Spleen (tissue), 11 donors: ENCODE results near the gene ACSM6. TPM values are rescaled to one million over a fixed set of nuclear protein-coding genes. Genes with fewer than 3 reads are reported as not detected.
A peak's percentile ranks its signal among the peaks of the same experiment; 100 is the strongest.

Experiments used
- DNase-seq: peaks from one replicate; pipeline ENCODE4 v3.0.0-alpha.2; 2020
- H3K27ac ChIP-seq, 8 donors: fragments of 200-600 bp; sonication (generic) in 7 of 8; 1 replicate in 4 of 8; 2 replicates in 4 of 8; pipeline versions ENCODE4 v1.5.0 to v1.8.0; 2016 to 2021; ENCODE audit warnings: inconsistent platforms in 4 of 8, mild to moderate bottlenecking in 4 of 8, moderate library complexity in 1 of 8
- H3K27me3 ChIP-seq, 7 donors: fragments of 200-600 bp; sonication (generic) in 6 of 7; replicated peaks in 1 of 7; 1 replicate in 4 of 7; 2 replicates in 3 of 7; pipeline versions ENCODE4 v1.5.0 to v1.8.0; 2016 to 2021; ENCODE audit warnings: inconsistent platforms in 3 of 7, mild to moderate bottlenecking in 1 of 7
- H3K36me3 ChIP-seq, 6 donors: fragments of 200-600 bp; sonication (generic) in 5 of 6; 1 replicate in 4 of 6; 2 replicates in 2 of 6; pipeline versions ENCODE4 v1.5.0 to v1.8.0; 2016 to 2021; ENCODE audit warnings: inconsistent platforms in 2 of 6
- H3K4me1 ChIP-seq, 6 donors: fragments of 200-600 bp; sonication (generic) in 5 of 6; 1 replicate in 3 of 6; 2 replicates in 3 of 6; pipeline versions ENCODE4 v1.5.0 to v1.8.0; 2016 to 2021; ENCODE audit warnings: inconsistent platforms in 3 of 6
- H3K4me3 ChIP-seq, 8 donors: fragments of 200-600 bp; sonication (generic) in 7 of 8; 1 replicate in 4 of 8; 2 replicates in 4 of 8; pipeline versions ENCODE4 v1.5.0 to v1.8.0; 2016 to 2021; ENCODE audit warnings: inconsistent platforms in 4 of 8, mild to moderate bottlenecking in 4 of 8, moderate library complexity in 2 of 8
- H3K9me3 ChIP-seq, 8 donors: fragments of 200-600 bp; sonication (generic) in 7 of 8; 1 replicate in 4 of 8; 2 replicates in 4 of 8; pipeline versions ENCODE4 v1.5.0 to v1.8.0; 2016 to 2021; ENCODE audit warnings: inconsistent platforms in 4 of 8
- CTCF ChIP-seq, 11 experiments: fragments of 200-600 bp in 7 of 11; fragments of 450-650 bp in 4 of 11; sonication (generic) in 4 of 11; IDR thresholded peaks in 8 of 11; conservative IDR thresholded peaks in 3 of 11; 1 replicate in 7 of 11; 2 replicates in 4 of 11; pipeline versions ENCODE4 v1.4.0 to v1.8.0; 2016 to 2021; ENCODE audit warnings: antibody characterized with exemption in 11 of 11, inconsistent platforms in 4 of 11, mild to moderate bottlenecking in 1 of 11
- POLR2A ChIP-seq, 3 donors: fragments of 450-650 bp; IDR thresholded peaks; one replicate each; pipeline ENCODE4 v1.5.1; 2017; ENCODE audit warnings: antibody characterized with exemption in 3 of 3, mild to moderate bottlenecking in 1 of 3
- POLR2AphosphoS5 ChIP-seq, 3 donors: sonication (generic); formaldehyde crosslinking; IDR thresholded peaks; one replicate each; pipeline ENCODE4 v1.5.1; 2017; ENCODE audit warnings: antibody characterized with exemption in 3 of 3
- WGBS, 5 donors: extraction: QIAGEN DNeasy Blood & Tissue Kit in 3 of 5; methylation state at CpG; one replicate each; pipeline versions ENCODE4 v1.1.5 to v1.1.7; 2013 to 2018; 5-methylcytosine and 5-hydroxymethylcytosine counted together
- intact Hi-C: fragments of 100-400 bp; cut with DNase I; formaldehyde crosslinking; loops from one replicate; pipeline ENCODE4 v1.15.0; 2023; ENCODE audit warnings: low total_unique reads
- polyA plus RNA-seq, 3 donors: library from polyadenylated mRNA; stranded (reverse); fragments of 200-250 nt; gene quantifications; one replicate each; pipeline ENCODE4 v1.2.1, GENCODE V29; 2013
- total RNA-seq, 7 donors: library from RNA; depleted of rRNA in 3 of 7; stranded (reverse); fragments of >200 nt in 3 of 7; fragmentation: NEBNext Ultra II Directional in 4 of 7; extraction: Animal tissue kit (Norgen Biotek cat#: 25700) in 4 of 7; gene quantifications; one replicate each; pipeline versions ENCODE4 v1.1.0 to v1.2.1, GENCODE V29; 2016 to 2021
- donor health status: healthy with polysubstance abuse.
- donor health status: DM: no; HTN: no; CAD: no; lungs with moderate emphysema.
- donor health status: DM: no; HTN: no; CAD: no.
- donor health status: Bipolar disorder and iron deficiency.
- donor health status: healthy.
- donor health status: DM: no; HTN: no; CAD: no.
- donor health status: DM: yes; HTN: yes; CAD: no.

ACSM6 gene
- total and polyA plus RNA-seq, 10 donors = not detected

GRCh38 chr10:95253007-95253406 is 59.0 kb downstream of the ACSM6 start:
- Histone ChIP-seq H3K4me3 (no peak overlapping the region), H3K4me1 (peaks cover 0 to 61% (median 21%) of the 10 kb centered on the region in 6 donors), H3K9me3 (peaks cover 0 to 6% (median 2%) of the 10 kb centered on the region in 8 donors), H3K36me3 (peaks cover 0 to 54% (median 13%) of the 10 kb centered on the region in 6 donors), H3K27ac (peak overlapping the region in 7 of 8 donors; percentile 28 to 53 (median 47)), H3K27me3 (no peaks in the 10 kb centered on the region)
- intact Hi-C loops = no loop called here
- WGBS, 5 donors = 43 to 65% (median 55%) methylated on average over 2 of the region's 2 CpGs
- TF ChIP-seq POLR2A (IDR thresholded peaks at IDR 0.05) (no peak), POLR2AphosphoS5 (IDR thresholded peaks at IDR 0.05) (no peak), CTCF (IDR thresholded peaks at IDR 0.05 in 8 of 11, conservative IDR thresholded peaks at IDR 0.05 in 3 of 11) (no peak)
- no peak for DNase-seq

GRCh38 chr10:95253686-95254085 is 59.6 kb downstream of the ACSM6 start:
- no peak for DNase-seq
- no peak overlapping the region for H3K4me3 ChIP-seq
- TF ChIP-seq POLR2A (IDR thresholded peaks at IDR 0.05) (no peak), POLR2AphosphoS5 (IDR thresholded peaks at IDR 0.05) (no peak), CTCF (IDR thresholded peaks at IDR 0.05 in 8 of 11, conservative IDR thresholded peaks at IDR 0.05 in 3 of 11) (no peak)
- H3K9me3 ChIP-seq = peaks cover 0 to 6% (median 2%) of the 10 kb centered on the region in 8 donors
- intact Hi-C loops = no loop called here
- H3K36me3 ChIP-seq = peaks cover 0 to 54% (median 14%) of the 10 kb centered on the region in 6 donors
- peak overlapping the region in 5 of 8 donors; percentile 28 to 53 (median 50) for H3K27ac ChIP-seq
- H3K27me3 ChIP-seq = no peaks in the 10 kb centered on the region
- H3K4me1 ChIP-seq = peaks cover 0 to 54% (median 19%) of the 10 kb centered on the region in 6 donors
- WGBS, 5 donors = 92 to 99% (median 96%) methylated on average over 2 of the region's 2 CpGs

GRCh38 chr10:95254629-95255028 is 60.6 kb downstream of the ACSM6 start:
- H3K27ac ChIP-seq = peak overlapping the region in 3 of 8 donors; percentile 15 to 33 (median 22)
- no peak overlapping the region for H3K4me3 ChIP-seq
- no peak for DNase-seq
- H3K27me3 ChIP-seq = no peaks in the 10 kb centered on the region
- TF ChIP-seq POLR2A (IDR thresholded peaks at IDR 0.05) (no peak), CTCF (IDR thresholded peaks at IDR 0.05 in 8 of 11, conservative IDR thresholded peaks at IDR 0.05 in 3 of 11) (no peak), POLR2AphosphoS5 (IDR thresholded peaks at IDR 0.05) (no peak)
- H3K36me3 ChIP-seq = peaks cover 0 to 54% (median 20%) of the 10 kb centered on the region in 6 donors
- intact Hi-C loops = no loop called here
- 72 to 90% (median 81%) methylated on average over 3 of the region's 3 CpGs for WGBS, 5 donors
- peaks cover 0 to 6% (median 2%) of the 10 kb centered on the region in 8 donors for H3K9me3 ChIP-seq
- H3K4me1 ChIP-seq = peaks cover 0 to 45% (median 12%) of the 10 kb centered on the region in 6 donors

GRCh38 chr10:95256268-95256667 is 62.2 kb downstream of the ACSM6 start:
- Histone ChIP-seq H3K4me1 (peaks cover 0 to 50% (median 10%) of the 10 kb centered on the region in 6 donors), H3K27ac (no peak overlapping the region), H3K4me3 (no peak overlapping the region), H3K9me3 (peaks cover 0 to 6% (median 2%) of the 10 kb centered on the region in 8 donors), H3K36me3 (peaks cover 0 to 62% (median 26%) of the 10 kb centered on the region in 6 donors), H3K27me3 (no peaks in the 10 kb centered on the region)
- no peak for DNase-seq
- TF ChIP-seq POLR2AphosphoS5 (IDR thresholded peaks at IDR 0.05) = no peak
- no peak for TF ChIP-seq CTCF (IDR thresholded peaks at IDR 0.05 in 8 of 11, conservative IDR thresholded peaks at IDR 0.05 in 3 of 11)
- TF ChIP-seq POLR2A (IDR thresholded peaks at IDR 0.05) = no peak
- WGBS, 5 donors = 95 to 96% (median 96%) methylated on average over 1 of the region's 1 CpG
- intact Hi-C loops = no loop called here
